Right forelimb (tissue), 1 donor: Measurements from ENCODE around the gene FXYD5.
A peak's percentile ranks its signal among the peaks of the same experiment; 100 is the strongest.
"Not testable (repeated sequence)": the region's sequence is repeated elsewhere in the genome, so short reads cannot be mapped to it uniquely, and the experiment has no call there.

Experiments used
- DNase-seq: peaks from one replicate; pipeline ENCODE4 v3.0.0-alpha.2; 2018

The FXYD5 gene

GRCh38 chr19:35138305-35138892, 16.1 kb upstream of the FXYD5 start, which contains the start of gene FXYD1:
TSS of gene FXYD1 (plus strand) at chr19:35138824. CDS start at chr19:35140080, 1,256 bp downstream.
- DNase-seq, result peak; percentile 88

GRCh38 chr19:35140207-35140961, 14.2 kb upstream of the FXYD5 start:
- DNase-seq, result no peak

- DNase-seq, result peak; percentile 91
These were observed 13.3 kb upstream of the FXYD5 start for GRCh38 chr19:35140962-35141836.

- DNase-seq, result peak; percentile 49
These were observed 12.5 kb upstream of the FXYD5 start for GRCh38 chr19:35141837-35142605.

- peak; percentile 61 for DNase-seq
These were observed 11.8 kb upstream of the FXYD5 start for GRCh38 chr19:35142606-35143230.

GRCh38 chr19:35143231-35143715, 11.3 kb upstream of the FXYD5 start, which contains the start of gene FXYD7:
TSS of gene FXYD7 (plus strand) at chr19:35143255. CDS start at chr19:35143334, 79 bp downstream.
- DNase-seq, result peak; percentile 47

- DNase-seq, result no peak
These were observed 10.7 kb upstream of the FXYD5 start for GRCh38 chr19:35143818-35144217.

GRCh38 chr19:35144259-35144599, 10.3 kb upstream of the FXYD5 start:
- DNase-seq, result no peak

- peak; percentile 46 for DNase-seq
These were observed 9.7 kb upstream of the FXYD5 start for GRCh38 chr19:35144600-35145436.

GRCh38 chr19:35146746-35147459, 7.6 kb upstream of the FXYD5 start:
- DNase-seq, result no peak

GRCh38 chr19:35149463-35149862, 5.1 kb upstream of the FXYD5 start:
- no peak for DNase-seq

- no peak for DNase-seq
These were observed 4.1 kb upstream of the FXYD5 start for GRCh38 chr19:35150445-35150844.

GRCh38 chr19:35151273-35152065, 3.1 kb upstream of the FXYD5 start:
- DNase-seq, result no peak

GRCh38 chr19:35153129-35153522, 1.4 kb upstream of the FXYD5 start:
- DNase-seq, result not testable (repeated sequence)

- no peak for DNase-seq
These were observed 622 bp upstream of the FXYD5 start for GRCh38 chr19:35153701-35154524.

- no peak for DNase-seq
These were observed 906 bp downstream of the FXYD5 start for GRCh38 chr19:35155441-35155840.

GRCh38 chr19:35155981-35156672, 1.6 kb downstream of the FXYD5 start:
- DNase-seq, result no peak

- DNase-seq, result no peak
These were observed 2.1 kb downstream of the FXYD5 start for GRCh38 chr19:35156673-35157014.
